ENCODE results near the gene SLC16A7.

GRCh38 chr12:59723520-59723919 is 127.7 kb downstream of the SLC16A7 start:
- TF ChIP-seq CTCF (IDR thresholded peaks at IDR 0.05; ENCODE audit: borderline replicate concordance, extremely low read depth, low read length, poor library complexity, severe bottlenecking) (no peak), EZH2 (IDR thresholded peaks at IDR 0.05; ENCODE audit: borderline replicate concordance, low read depth, low read length, severe bottlenecking) (no peak)

Measured in DND-41 (cell line).